HCT116 (cell line): ENCODE data around the gene DHRSX.

Experiments
- EZH2 ChIP-seq: fragments of 200-600 bp; sonication (generic); IDR thresholded peaks from 2 replicates; pipeline ENCODE4 v1.6.1; 2017; ENCODE audit warnings: antibody characterized with exemption, mixed run types
- POLR2A ChIP-seq: IDR thresholded peaks from 2 replicates; pipeline ENCODE4 v1.7.0; 2011; ENCODE audit warnings: borderline replicate concordance; ENCODE audit not compliant: insufficient read depth, insufficient read length; ENCODE audit errors: extremely low read depth
- POLR2AphosphoS5 ChIP-seq: IDR thresholded peaks from 2 replicates; pipeline ENCODE4 v1.6.1; 2011; ENCODE audit warnings: mild to moderate bottlenecking, low read depth, low read length, moderate library complexity
- RAD21 ChIP-seq: IDR thresholded peaks from 2 replicates; pipeline ENCODE4 v1.6.1; 2012; ENCODE audit warnings: low read depth, mild to moderate bottlenecking
- SIN3A ChIP-seq: IDR thresholded peaks from 2 replicates; pipeline ENCODE4 v1.6.1; 2012; ENCODE audit warnings: low read depth
- SP1 ChIP-seq: IDR thresholded peaks from 2 replicates; pipeline ENCODE4 v1.6.1; 2012; ENCODE audit warnings: low read depth
- ZNF274 ChIP-seq: fragments of 200-500 bp; sonication (Bioruptor generic); IDR thresholded peaks from 2 replicates; pipeline ENCODE4 v1.6.1; 2014; ENCODE audit warnings: mild to moderate bottlenecking, low read depth, low read length, inconsistent platforms
- TF ChIP-seq, protein P1 (sequence below), 3 experiments: fragments of 200-600 bp in 1 of 3; sonication (generic) in 1 of 3; IDR thresholded peaks in 2 of 3; conservative IDR thresholded peaks in 1 of 3; 2 replicates each; pipeline ENCODE4 v1.5.1; 2012 to 2017; ENCODE audit warnings: low read depth in 2 of 3, low read length in 2 of 3, antibody characterized with exemption in 1 of 3, borderline replicate concordance in 1 of 3, control low read depth in 1 of 3, mild to moderate bottlenecking in 1 of 3, mixed read lengths in 1 of 3, mixed run types in 1 of 3, moderate library complexity in 1 of 3; ENCODE audit not compliant: insufficient read depth in 1 of 3
- TF ChIP-seq, protein P2 (sequence below): IDR thresholded peaks from 2 replicates; pipeline ENCODE4 v1.6.1; 2012
- TF ChIP-seq, protein P3 (sequence below): IDR thresholded peaks from 2 replicates; pipeline ENCODE4 v1.6.1; 2011; ENCODE audit warnings: mild to moderate bottlenecking, low read length, moderate library complexity; ENCODE audit not compliant: insufficient replicate concordance; ENCODE audit errors: extremely low read depth
- TF ChIP-seq, protein P4 (sequence below): IDR thresholded peaks from 2 replicates; pipeline ENCODE4 v1.6.1; 2012; ENCODE audit warnings: low read depth
- TF ChIP-seq, protein P5 (sequence below): IDR thresholded peaks from 2 replicates; pipeline ENCODE4 v1.6.1; 2012

DNA sequence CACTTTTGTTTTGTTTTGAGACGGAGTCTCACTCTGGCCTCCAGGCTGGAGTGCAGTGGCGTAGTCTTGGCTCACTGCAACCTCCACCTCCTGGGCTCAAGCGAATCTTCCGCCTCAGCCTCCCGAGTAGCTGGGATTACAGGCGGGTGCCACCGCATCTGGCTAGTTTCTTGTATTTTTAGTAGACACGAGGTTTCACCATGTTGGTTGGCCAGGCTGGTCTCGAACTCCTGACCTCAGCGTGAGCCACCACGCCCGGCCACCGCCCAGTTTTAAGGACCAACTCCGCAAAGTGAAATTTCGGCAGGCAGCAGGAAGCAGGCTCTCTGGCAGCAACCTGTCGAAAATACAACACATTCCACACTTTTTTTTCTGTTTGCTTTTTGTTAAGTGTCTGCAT, 13.4 kb downstream of the DHRSX start:
- no peak for TF ChIP-seq SP1
- TF ChIP-seq, protein P1, sequence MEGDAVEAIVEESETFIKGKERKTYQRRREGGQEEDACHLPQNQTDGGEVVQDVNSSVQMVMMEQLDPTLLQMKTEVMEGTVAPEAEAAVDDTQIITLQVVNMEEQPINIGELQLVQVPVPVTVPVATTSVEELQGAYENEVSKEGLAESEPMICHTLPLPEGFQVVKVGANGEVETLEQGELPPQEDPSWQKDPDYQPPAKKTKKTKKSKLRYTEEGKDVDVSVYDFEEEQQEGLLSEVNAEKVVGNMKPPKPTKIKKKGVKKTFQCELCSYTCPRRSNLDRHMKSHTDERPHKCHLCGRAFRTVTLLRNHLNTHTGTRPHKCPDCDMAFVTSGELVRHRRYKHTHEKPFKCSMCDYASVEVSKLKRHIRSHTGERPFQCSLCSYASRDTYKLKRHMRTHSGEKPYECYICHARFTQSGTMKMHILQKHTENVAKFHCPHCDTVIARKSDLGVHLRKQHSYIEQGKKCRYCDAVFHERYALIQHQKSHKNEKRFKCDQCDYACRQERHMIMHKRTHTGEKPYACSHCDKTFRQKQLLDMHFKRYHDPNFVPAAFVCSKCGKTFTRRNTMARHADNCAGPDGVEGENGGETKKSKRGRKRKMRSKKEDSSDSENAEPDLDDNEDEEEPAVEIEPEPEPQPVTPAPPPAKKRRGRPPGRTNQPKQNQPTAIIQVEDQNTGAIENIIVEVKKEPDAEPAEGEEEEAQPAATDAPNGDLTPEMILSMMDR (IDR thresholded peaks at IDR 0.05 in 2 of 3, conservative IDR thresholded peaks at IDR 0.05 in 1 of 3; ENCODE audit: borderline replicate concordance in 1 of 3, insufficient read depth in 1 of 3, low read depth in 2 of 3, low read length in 2 of 3): no peak
- TF ChIP-seq, protein P2, sequence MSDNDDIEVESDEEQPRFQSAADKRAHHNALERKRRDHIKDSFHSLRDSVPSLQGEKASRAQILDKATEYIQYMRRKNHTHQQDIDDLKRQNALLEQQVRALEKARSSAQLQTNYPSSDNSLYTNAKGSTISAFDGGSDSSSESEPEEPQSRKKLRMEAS: no peak
- TF ChIP-seq POLR2AphosphoS5: no peak
- no peak for TF ChIP-seq ZNF274
- no peak for TF ChIP-seq RAD21
- no peak for TF ChIP-seq POLR2A
- TF ChIP-seq SIN3A: no peak
- TF ChIP-seq EZH2: no peak
- TF ChIP-seq, protein P3, sequence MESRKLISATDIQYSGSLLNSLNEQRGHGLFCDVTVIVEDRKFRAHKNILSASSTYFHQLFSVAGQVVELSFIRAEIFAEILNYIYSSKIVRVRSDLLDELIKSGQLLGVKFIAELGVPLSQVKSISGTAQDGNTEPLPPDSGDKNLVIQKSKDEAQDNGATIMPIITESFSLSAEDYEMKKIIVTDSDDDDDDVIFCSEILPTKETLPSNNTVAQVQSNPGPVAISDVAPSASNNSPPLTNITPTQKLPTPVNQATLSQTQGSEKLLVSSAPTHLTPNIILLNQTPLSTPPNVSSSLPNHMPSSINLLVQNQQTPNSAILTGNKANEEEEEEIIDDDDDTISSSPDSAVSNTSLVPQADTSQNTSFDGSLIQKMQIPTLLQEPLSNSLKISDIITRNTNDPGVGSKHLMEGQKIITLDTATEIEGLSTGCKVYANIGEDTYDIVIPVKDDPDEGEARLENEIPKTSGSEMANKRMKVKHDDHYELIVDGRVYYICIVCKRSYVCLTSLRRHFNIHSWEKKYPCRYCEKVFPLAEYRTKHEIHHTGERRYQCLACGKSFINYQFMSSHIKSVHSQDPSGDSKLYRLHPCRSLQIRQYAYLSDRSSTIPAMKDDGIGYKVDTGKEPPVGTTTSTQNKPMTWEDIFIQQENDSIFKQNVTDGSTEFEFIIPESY: no peak
- TF ChIP-seq, protein P4, sequence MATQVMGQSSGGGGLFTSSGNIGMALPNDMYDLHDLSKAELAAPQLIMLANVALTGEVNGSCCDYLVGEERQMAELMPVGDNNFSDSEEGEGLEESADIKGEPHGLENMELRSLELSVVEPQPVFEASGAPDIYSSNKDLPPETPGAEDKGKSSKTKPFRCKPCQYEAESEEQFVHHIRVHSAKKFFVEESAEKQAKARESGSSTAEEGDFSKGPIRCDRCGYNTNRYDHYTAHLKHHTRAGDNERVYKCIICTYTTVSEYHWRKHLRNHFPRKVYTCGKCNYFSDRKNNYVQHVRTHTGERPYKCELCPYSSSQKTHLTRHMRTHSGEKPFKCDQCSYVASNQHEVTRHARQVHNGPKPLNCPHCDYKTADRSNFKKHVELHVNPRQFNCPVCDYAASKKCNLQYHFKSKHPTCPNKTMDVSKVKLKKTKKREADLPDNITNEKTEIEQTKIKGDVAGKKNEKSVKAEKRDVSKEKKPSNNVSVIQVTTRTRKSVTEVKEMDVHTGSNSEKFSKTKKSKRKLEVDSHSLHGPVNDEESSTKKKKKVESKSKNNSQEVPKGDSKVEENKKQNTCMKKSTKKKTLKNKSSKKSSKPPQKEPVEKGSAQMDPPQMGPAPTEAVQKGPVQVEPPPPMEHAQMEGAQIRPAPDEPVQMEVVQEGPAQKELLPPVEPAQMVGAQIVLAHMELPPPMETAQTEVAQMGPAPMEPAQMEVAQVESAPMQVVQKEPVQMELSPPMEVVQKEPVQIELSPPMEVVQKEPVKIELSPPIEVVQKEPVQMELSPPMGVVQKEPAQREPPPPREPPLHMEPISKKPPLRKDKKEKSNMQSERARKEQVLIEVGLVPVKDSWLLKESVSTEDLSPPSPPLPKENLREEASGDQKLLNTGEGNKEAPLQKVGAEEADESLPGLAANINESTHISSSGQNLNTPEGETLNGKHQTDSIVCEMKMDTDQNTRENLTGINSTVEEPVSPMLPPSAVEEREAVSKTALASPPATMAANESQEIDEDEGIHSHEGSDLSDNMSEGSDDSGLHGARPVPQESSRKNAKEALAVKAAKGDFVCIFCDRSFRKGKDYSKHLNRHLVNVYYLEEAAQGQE: no peak
- TF ChIP-seq, protein P5, sequence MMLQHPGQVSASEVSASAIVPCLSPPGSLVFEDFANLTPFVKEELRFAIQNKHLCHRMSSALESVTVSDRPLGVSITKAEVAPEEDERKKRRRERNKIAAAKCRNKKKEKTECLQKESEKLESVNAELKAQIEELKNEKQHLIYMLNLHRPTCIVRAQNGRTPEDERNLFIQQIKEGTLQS: no peak
